Esophagus muscularis mucosa (tissue), 3 donors: ENCODE results near the gene LIN28B.

ENCODE experiments used
- CTCF ChIP-seq, 3 experiments: fragments of 200-600 bp in 2 of 3; fragments of 450-650 bp in 1 of 3; sonication (generic) in 2 of 3; IDR thresholded peaks; one replicate each; pipeline ENCODE4 v1.5.1; 2017 to 2019; ENCODE audit warnings: antibody characterized with exemption in 3 of 3, mild to moderate bottlenecking in 2 of 3, moderate library complexity in 1 of 3
- EP300 ChIP-seq: sonication (generic); formaldehyde crosslinking; IDR thresholded peaks from one replicate; pipeline ENCODE4 v1.6.1; 2017; ENCODE audit warnings: antibody characterized with exemption

GRCh38 chr6:104936766-104937535 lies 20.0 kb upstream of the LIN28B start:
- TF ChIP-seq EP300 (no peak), CTCF (IDR thresholded peaks at IDR 0.05) (no peak)
